Amniotic stem cell (primary cell): ENCODE measurements around the gene DTX1.

ENCODE experiments used
- DNase-seq: peaks from one replicate; lab custom pipeline; 2025; lab: John Stamatoyannopoulos, UW

The DTX1 gene

GRCh38 chr12:113055594-113056380 lies 743 bp upstream of the DTX1 start:
- DNase-seq = no peak

GRCh38 chr12:113056381-113056630 lies 224 bp upstream of the DTX1 start:
- no peak for DNase-seq

GRCh38 chr12:113057565-113058485 lies 1.3 kb downstream of the DTX1 start:
- no peak for DNase-seq

DNA sequence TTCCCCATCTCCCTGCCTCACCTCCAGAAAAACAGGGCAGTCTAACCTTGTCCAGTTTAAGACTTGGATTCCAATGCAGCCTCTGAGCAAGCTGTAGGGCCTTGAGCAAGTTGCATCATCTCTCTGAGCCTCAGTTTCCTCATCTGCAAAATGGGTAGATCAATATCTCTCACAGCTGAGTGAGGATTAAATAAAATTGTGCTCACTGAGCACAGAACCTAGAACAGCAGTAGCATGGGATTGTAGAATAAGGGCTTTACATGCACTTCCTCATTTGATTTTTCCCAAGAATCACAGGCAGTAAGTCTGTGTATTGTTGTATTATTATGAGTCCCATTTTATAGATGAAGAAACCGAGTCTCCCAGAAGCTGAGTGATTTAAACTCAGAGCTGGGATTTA lies 2.0 kb downstream of the DTX1 start:
- DNase-seq = no peak

GRCh38 chr12:113059071-113059595 lies 2.6 kb downstream of the DTX1 start:
- no peak for DNase-seq

DNA sequence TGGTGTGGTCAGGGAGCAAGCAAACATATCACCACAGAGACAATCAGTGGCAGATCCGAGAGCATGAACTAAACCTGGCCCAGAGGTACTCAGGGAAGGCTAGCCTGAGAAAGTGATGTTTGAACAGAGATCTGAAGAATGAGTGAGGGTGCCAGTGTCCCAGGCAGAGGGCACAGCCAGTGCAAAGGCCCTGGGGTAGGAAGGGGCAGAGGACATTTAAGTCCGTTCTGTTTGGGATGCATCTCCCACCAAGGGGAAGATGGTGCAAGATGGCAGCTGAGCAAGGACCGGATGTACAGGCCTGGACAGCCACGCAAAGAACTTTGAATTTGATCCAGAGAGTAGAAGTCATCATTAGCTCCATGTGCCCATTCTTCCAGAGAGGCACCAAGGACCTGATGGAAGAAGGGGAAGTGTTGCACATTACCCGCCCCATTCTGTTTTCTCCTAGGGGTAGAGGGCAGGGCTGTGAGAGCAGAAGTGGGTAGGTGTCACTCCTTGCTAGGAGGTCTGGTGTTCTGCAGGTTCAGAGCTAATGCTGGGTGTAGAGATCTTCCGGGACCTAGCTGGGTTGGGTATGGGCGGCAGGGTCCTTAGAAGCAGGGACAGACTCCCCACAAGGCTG lies 3.9 kb downstream of the DTX1 start:
- DNase-seq = no peak

GRCh38 chr12:113061061-113061694 lies 4.6 kb downstream of the DTX1 start:
- no peak for DNase-seq

- no peak for DNase-seq
Measured at GRCh38 chr12:113062502-113063395, 6.2 kb downstream of the DTX1 start.

GRCh38 chr12:113063396-113064350 lies 7.1 kb downstream of the DTX1 start:
- DNase-seq = no peak

GRCh38 chr12:113064395-113065125 lies 8.0 kb downstream of the DTX1 start:
- DNase-seq = no peak

DNA sequence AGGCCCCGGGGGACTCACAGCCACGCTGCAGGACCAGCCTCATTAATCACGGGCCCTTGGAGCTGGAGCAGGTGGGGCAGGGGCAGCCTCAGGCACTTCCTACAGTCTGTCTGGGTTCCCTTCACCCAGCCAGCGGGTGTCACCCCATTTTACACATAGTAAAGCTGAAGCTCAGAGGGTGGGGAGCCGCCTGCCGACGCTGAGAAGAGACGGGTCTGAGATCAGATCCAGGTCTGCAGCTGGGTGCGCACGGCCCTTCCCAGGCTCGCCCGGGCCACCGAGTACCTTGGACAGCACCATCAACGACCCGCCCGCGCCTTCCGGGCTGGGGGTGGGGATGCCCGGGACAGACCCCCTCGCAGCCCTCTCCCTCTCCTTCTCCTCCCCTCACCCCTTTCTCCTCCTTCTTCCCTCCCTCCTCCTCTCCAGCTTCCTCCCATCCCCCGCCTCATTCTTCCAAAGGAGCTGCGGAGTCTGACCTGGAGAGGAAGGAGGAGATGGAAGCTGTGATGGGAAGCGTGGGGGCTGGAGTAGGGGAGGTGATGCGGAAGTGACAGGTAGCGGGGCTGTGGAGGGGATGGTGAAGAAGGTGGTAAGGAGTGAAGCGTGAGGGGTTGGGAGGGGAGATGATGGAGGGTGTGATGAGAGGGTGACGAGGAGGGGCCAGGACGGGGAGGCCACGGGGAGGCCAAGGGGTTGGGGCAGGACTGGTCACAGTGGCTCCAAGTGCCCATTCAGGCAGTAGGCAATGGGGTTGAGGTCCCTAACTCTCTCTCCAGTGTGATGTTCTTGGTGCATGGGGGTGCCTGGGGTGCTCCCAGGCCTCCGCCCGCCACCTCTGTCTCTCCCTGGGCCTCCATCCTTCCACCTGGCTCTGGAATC lies 8.8 kb downstream of the DTX1 start:
- no peak for DNase-seq

- no peak for DNase-seq
Measured at GRCh38 chr12:113066813-113067400, 10.4 kb downstream of the DTX1 start.

- no peak for DNase-seq
Measured at GRCh38 chr12:113067987-113068935, 11.7 kb downstream of the DTX1 start.

- DNase-seq = no peak
Measured at GRCh38 chr12:113069149-113069548, 12.6 kb downstream of the DTX1 start.

DNA sequence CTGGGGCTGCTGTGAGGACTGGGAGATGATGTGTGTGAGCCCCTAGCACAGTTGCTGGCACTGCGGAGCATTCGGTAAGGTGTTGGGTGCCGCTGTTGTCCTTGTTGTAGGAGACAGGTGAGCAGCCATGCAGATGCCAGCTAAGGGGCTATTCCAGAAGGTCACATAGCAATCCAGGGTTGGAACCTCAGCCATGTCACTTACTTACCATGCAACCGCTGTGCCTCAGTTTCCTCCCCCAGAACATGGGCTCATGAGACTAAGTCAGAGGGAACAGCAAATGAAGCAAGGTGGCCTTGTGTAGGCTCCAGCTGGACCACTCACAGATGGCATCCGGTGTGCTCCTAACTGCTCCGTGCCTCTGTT lies 13.2 kb downstream of the DTX1 start:
- DNase-seq = no peak

DNA sequence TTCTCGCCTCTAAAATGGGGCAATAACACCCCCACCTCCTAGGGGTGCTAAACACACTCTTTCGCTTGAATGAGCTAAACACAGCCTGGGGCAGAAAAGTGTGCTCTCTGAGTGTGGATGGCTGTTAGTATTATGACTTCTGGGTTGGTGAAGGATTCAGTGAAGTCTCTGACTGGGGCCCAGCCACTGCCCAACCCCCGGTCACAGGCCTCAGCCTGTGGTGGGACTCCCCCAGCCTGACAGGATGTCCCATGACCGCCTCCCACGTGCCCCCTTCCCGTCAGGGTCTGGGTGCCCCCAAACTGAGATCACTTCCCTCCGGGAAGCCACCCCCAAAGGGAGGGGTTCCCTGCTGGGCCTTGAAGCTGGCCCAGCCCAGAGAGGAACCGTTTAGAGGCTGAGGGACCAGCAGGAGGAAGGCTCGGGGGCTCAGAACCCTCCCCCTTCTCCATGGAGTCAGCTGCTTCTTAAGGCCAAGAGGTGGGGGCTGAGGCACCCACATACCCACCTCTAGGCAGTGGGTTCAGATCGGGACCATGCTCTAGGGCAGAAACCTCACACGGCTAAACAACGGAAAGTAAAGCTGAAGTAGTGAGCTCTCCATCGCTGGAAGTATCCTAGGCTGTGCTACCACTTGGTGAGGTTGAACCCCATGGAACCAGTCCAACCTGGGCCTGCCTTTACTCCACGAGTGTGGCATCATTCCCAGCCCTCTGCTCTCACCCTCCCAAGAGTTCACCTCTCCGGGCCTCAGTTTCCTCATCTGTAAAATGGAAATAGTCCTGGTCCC lies 13.8 kb downstream of the DTX1 start:
- DNase-seq = no peak
